Fibroblast of skin of right quadriceps (primary cell): Measurements from ENCODE around the gene TRDMT1.

Experiments
- DNase-seq: peaks from one replicate; pipeline ENCODE4 v3.0.0-alpha.2; 2013

TRDMT1 gene

GRCh38 chr10:17209302-17209701, 7.8 kb upstream of the TRDMT1 start:
- no peak for DNase-seq

- DNase-seq: no peak
These were observed 7.0 kb upstream of the TRDMT1 start for GRCh38 chr10:17208476-17208875.

GRCh38 chr10:17206210-17206709, 4.8 kb upstream of the TRDMT1 start:
- peak; percentile 93 for DNase-seq

- DNase-seq: no peak
These were observed 1.9 kb upstream of the TRDMT1 start for GRCh38 chr10:17203416-17203815.

GRCh38 chr10:17202999-17203398, 1.5 kb upstream of the TRDMT1 start:
- no peak for DNase-seq

- DNase-seq: no peak
These were observed 1.0 kb upstream of the TRDMT1 start for GRCh38 chr10:17202506-17202905.

- DNase-seq: no peak
These were observed 283 bp upstream of the TRDMT1 start for GRCh38 chr10:17201794-17202116.

GRCh38 chr10:17200001-17200911, 1.2 kb downstream of the TRDMT1 start:
- no peak for DNase-seq

GRCh38 chr10:17199351-17199804, 2.1 kb downstream of the TRDMT1 start:
- peak; percentile 72 for DNase-seq

GRCh38 chr10:17196573-17196972, 4.9 kb downstream of the TRDMT1 start:
- DNase-seq: no peak

- no peak for DNase-seq
These were observed 5.4 kb downstream of the TRDMT1 start for GRCh38 chr10:17196045-17196444.

GRCh38 chr10:17195083-17195482, 6.4 kb downstream of the TRDMT1 start:
- no peak for DNase-seq

- no peak for DNase-seq
These were observed 10.9 kb downstream of the TRDMT1 start for GRCh38 chr10:17190602-17191001.

- DNase-seq: no peak
These were observed 12.8 kb downstream of the TRDMT1 start for GRCh38 chr10:17188644-17189172.

GRCh38 chr10:17185873-17186272, 15.6 kb downstream of the TRDMT1 start:
- no peak for DNase-seq

GRCh38 chr10:17183110-17183509, 18.4 kb downstream of the TRDMT1 start:
- DNase-seq: no peak

- peak; percentile 36 for DNase-seq
These were observed 19.7 kb downstream of the TRDMT1 start for GRCh38 chr10:17181751-17182150.

- peak; percentile 5 for DNase-seq
These were observed 20.4 kb downstream of the TRDMT1 start for GRCh38 chr10:17181110-17181509.

GRCh38 chr10:17179002-17179401, 22.5 kb downstream of the TRDMT1 start:
- peak; percentile 65 for DNase-seq

- no peak for DNase-seq
These were observed 23.5 kb downstream of the TRDMT1 start for GRCh38 chr10:17178006-17178405.

- DNase-seq: no peak
These were observed 24.5 kb downstream of the TRDMT1 start for GRCh38 chr10:17177014-17177413.

- no peak for DNase-seq
These were observed 25.4 kb downstream of the TRDMT1 start for GRCh38 chr10:17176091-17176490.

GRCh38 chr10:17175551-17175950, 25.9 kb downstream of the TRDMT1 start:
- DNase-seq: peak; percentile 35

- peak; percentile 30 for DNase-seq
These were observed 26.8 kb downstream of the TRDMT1 start for GRCh38 chr10:17174626-17175025.
